GM18526 (cell line): ENCODE measurements around the gene ZFP36L1.

Experiments used
- POLR2A ChIP-seq: IDR thresholded peaks from 3 replicates; pipeline ENCODE4 v1.6.1; 2011; ENCODE audit not compliant: insufficient read length; ENCODE audit errors: extremely low read depth

The ZFP36L1 gene

DNA sequence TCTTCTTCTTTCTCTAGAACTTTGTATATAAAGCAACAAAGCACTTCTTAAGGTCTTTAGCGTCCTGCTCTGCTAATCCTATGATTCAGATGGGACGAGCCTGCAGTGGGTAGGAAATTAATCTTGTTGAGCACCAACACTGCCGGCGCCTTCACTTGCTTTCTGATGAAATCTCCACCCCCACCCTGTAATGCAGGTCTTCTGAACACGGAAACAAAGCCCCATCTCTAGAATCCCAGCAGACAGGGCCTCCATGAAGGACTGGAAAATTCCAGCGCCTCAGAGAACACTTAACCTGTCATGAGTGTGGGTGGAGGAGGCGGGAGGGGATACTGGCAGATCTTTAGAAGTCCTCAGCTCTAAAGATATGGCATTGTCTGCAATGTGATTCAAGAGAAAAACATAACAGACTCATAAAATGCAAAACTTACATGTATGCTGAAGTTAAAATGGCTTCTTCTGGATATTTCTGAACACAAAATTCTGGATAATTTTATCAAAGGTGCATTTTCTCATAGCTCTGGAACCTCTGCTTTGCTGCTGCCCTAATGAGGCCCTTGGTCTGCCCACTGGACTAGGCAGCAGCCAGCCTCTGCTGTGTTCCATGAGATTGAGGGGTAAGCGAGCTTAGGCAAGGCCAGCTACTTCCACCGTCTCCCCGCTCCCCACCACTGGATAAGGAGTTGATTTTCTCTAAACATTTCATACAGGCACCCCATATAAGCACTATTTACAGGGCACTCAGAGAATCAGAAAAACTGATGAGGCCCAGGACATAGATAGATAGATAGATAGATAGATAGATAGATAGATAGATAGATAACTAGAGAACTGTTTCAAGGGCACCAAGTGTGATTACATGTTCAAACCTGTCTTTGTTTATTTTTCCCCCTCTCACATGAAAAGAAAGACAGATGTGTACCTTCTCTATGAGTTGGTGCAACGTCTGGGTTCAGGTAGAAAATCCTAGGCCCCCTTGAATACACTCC is 43.1 kb downstream of the ZFP36L1 start:
- TF ChIP-seq POLR2A = no peak

- no peak for TF ChIP-seq POLR2A
Observed at GRCh38 chr14:68748691-68749090, 44.2 kb downstream of the ZFP36L1 start.

DNA sequence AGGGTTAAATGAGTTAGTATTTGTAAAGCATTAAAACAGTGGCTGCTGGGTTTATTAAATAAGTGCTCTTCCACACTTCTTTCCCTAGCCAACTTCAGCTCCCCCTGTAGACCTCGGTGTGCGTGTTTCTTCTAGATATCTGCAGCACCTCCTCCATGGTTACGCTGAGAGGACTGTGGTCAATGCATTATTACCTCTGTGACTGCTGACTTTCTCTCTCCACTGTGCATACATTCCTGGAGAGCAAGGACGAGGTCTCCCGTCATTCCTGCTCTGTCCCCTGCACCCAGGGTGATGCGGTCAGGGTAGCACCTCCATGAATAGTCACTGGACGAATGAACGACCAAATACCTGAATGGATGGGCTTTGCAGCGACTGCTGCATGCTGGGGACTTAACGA is 44.6 kb downstream of the ZFP36L1 start:
- no peak for TF ChIP-seq POLR2A

DNA sequence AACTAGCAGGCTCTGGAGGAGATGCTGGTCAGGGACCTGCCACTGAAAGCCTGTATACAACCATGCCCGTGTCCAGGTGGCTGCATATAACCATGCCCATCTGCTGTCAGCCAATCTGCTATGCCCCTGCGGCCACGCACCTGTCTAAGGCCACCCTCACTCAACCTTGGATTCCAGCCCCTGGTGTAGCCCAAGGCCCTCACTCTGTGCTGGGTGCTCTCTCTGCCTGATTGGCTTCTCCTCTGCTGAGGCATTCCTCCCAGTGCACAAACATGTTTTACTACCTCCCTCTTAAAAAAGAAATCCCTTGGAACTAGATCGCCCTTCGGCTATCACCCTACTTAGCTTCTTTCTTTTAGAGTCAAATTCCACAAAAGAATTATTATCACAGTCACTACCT is 45.5 kb downstream of the ZFP36L1 start:
- no peak for TF ChIP-seq POLR2A

GRCh38 chr14:68744613-68745012 is 48.3 kb downstream of the ZFP36L1 start:
- no peak for TF ChIP-seq POLR2A

- no peak for TF ChIP-seq POLR2A
Observed at GRCh38 chr14:68741839-68742470, 50.9 kb downstream of the ZFP36L1 start.

DNA sequence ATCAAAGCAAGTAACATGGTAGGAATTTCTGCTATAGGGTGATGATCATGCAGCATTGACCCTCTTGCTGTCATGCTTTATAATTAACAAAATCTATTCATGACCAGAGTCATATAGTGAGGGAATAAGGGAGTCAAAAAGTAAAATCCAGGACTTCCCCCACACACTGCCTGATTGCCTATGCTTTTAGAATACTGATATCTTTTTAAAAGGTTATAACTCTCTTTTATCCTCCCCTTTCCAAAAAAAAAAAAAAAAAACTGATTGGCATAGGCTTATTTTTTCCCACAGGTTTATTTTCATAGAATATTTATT is 51.4 kb downstream of the ZFP36L1 start:
- no peak for TF ChIP-seq POLR2A

GRCh38 chr14:68740788-68741476 is 51.9 kb downstream of the ZFP36L1 start:
- TF ChIP-seq POLR2A = no peak

DNA sequence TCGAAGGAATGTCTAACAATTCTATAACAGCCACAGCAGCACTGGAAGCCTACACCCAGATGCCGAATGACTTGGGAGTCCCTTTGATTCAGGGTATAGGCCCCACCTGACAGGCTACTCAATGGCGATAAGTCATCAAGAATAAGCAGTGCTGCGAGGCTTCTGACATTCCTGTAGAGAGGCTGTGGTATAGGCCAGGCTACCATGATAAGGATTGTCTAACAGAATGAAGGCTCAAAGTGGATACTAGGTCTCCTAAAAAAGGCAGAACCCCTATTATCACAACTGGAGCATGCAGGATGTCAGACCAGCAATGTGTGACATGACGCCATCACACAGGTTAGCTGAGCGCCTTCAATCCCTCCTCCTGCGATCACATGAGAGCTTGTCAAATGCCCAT is 53.2 kb downstream of the ZFP36L1 start:
- no peak for TF ChIP-seq POLR2A

GRCh38 chr14:68738559-68738958 is 54.3 kb downstream of the ZFP36L1 start:
- TF ChIP-seq POLR2A = no peak
